HG03280 (cell line): ENCODE results near the gene RASAL2.
"Not testable (repeated sequence)": the region's sequence is repeated elsewhere in the genome, so short reads cannot be mapped to it uniquely, and the experiment has no call there.

Experiments used
- ATAC-seq: cut with Tn5 transposase; IDR thresholded peaks from one replicate; pipeline ENCODE4 v1.9.1; 2021; ENCODE audit warnings: mild to moderate bottlenecking, moderate library complexity; ENCODE audit not compliant: unreplicated experiment

The RASAL2 gene

DNA sequence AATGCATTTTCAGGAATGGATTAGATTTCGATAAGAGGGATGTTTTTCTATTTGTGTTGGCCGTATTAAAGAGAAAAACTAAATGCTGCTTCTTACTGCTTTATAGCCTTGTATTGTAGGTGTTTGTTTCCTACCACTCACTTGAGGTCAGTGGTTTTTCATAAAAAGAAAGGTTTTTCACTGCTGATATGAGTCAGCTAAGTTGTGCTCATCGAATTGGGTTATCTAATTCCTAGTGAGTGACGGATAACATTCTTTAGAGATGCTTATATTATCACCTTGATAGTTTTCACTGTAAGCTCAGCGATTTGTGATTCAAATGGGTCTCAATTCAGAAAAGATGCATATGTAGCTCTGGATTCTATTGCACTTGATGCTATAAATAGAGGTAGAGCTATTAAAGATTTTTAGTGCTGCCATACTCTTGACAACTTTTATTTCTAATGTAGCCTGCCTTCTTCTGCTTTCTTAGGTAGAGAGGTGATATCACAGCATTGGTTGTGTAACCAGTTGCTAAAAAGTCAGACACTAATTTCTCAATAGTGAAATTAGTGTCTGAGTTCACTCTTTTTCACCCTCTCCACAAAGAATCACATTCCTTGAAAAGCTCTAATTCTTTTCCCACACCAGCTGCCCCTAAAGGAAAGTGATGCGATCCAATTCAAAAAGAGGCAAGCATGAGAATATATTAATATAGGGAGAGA is 180.0 kb downstream of the RASAL2 start:
- ATAC-seq = no peak

DNA sequence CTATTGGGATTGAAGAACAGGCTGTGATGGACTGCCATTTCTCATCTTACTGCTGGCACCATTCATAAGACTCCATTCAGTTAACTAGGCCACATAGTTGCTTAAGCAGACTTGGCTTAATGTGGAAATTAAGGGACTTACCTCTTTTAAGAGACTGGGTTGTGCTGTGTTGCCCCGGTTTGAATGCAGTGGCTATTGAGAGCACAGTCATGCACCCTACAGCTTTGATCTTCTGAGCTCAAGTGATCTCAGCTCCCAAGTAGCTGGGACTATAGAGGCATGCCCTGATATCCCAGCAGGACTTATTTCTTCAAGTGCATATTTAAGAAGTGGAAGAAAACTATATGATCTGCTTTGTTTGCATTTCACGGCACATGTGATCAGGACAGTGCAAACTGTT is 181.1 kb downstream of the RASAL2 start:
- ATAC-seq = no peak

DNA sequence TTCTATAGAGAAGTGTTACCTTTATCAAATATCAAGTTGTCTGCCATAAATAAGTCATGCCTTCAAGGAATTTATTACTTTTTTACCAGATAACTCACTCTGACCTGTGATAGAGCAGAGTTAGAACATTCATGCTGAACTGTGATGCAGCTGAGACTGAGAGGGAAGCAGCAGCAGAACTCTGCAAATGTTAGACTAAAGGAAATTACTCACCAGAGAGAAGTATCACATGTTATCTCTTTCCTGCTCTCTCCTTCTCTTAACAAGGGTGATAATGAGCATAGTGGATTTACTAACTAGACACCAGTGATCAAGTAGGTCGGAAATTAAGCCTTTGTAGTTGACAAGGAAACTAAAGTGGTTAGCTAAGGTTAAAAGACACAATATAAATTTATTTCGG is 181.6 kb downstream of the RASAL2 start:
- ATAC-seq = no peak

DNA sequence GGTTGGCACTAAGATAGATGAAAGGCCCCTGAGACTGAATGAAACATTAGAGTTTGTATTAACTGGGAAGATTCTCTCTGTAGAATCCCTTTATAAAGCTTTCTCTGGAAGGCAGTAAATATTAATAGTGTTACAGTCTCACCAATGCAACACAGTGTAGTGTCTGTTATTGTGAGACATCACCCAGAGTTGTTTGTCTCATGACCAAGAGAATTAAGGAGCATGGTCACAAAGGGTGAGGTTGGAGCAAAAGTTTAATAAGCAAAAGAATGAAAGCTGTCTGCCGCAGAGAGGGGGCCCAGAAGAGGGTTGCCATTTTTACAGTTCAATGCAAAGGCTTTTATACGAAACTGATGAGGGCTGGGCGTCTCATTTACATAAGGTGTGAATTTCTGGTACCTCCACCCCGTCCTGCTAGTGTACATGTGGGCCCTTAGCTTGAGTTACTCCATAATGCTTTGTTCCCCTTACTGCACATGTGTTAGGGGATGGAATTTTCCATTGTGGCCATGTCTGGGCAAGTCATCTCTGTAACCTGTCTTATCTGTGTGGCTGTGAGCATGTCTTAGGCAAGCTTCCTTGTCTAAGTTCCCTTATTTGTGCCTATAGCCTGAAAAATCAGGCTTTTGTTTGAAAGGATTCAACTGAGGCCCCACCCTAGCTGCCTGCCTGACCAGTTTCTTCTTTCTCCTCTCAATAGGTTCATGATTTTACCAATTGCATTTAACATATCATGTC is 184.1 kb downstream of the RASAL2 start:
- ATAC-seq = no peak

DNA sequence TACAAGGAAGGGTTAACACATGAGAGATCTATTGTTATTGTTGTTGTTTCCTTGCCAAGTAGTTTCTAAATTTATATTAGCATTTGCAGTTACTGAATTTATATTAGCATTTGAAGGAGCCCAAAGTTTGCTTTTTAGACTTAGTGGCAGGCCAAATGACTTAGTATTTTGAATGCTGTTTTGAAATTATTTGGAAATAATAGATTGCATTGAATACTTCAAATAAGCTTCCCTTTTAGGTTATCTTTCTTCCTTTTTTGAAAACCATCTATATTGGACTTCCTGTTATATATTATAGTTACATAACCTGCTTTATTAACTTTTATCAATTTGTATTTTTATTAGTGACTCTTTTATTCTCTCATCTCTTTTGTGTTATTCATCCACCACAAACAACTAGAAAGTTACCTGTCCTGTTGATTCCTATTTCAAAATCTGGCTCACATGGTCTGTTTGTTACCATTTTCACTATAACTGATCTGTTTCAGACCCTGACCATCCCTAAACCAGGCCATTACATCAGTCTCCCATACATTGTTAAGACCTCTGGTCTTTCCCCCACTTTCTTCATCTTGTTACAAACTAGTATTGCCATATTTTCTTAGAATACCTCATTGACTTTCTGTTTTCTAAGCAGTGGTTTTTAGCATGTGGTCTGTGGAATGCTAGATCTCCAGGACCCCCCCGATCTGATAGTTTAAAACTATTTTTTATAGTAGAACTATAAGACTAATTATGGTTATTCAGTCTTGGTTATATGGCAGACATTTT is 185.2 kb downstream of the RASAL2 start:
- no peak for ATAC-seq

DNA sequence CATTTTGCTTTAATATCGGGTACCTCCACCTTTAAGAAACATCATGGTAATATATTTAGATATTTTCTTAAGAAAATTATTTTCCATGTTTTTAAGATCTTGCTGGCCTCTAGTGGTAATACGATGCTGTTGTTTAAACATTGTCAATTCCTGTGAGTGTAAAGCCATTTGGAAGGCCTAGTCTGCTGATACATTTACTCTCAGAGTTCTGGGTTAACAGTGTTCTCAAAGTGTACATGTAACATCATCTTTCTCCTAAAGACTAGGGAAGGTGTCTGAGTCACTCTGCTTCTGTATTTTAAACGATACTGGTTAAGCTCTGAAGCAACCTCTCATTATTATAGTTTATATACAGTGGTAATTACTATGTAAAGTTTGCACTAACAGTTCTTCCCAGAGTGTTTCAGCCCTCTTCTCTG is 189.1 kb downstream of the RASAL2 start:
- no peak for ATAC-seq

DNA sequence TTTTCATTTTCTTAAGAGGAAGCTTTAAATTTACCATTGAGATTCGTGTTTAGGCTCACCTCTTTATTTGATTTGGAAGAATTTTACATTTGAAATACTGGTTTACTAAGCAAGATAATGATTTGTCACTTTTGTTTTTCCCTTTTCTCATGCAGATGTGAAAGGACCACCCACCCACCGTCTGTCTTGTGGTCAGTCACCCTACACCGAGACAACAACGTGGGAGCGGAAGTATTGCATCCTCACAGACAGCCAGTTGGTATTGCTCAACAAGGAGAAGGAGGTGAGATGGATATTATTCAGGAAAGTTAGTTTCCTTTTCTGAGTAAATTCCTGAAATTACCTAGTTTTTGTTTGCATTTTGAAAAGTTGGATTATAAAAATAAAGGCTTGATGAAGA is 189.5 kb downstream of the RASAL2 start:
- ATAC-seq = no peak

DNA sequence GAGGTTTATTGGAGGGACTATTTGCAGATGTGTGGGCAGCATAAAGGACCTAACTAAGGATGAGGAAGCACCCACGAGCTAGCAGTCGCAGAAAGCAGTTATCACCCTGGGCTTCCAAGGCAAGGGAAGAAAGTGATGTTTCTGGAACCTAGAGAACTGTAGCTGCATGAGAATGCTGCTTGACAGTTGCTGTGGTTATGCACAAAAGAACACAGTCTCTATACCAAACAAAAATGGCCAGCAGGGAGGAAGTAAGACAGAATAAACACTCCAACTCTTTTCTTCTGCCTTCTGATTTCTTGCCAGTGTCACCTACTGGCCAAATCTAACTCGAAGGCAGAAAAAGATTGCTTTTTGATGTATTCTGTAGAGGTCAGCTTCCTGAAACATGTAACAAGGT is 190.2 kb downstream of the RASAL2 start:
- ATAC-seq = no peak

DNA sequence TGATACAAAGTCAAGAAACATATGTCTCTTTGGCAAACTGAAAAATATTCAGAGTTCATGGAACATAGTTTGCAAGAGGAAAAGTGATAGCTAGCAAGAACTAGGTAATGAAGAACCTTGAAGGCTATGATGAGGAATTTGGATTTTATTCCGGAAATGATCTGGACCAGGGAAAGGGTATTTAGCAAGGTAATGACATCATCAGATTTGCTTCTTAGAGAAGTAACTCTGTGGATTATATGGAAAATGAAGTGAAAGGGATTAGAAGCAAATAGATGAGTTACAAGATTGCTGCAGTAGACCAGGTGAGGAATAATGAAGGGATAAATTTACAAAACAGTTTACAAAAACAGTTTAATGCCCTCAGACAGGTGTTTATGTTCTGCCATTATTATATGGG is 197.3 kb downstream of the RASAL2 start:
- ATAC-seq = no peak

DNA sequence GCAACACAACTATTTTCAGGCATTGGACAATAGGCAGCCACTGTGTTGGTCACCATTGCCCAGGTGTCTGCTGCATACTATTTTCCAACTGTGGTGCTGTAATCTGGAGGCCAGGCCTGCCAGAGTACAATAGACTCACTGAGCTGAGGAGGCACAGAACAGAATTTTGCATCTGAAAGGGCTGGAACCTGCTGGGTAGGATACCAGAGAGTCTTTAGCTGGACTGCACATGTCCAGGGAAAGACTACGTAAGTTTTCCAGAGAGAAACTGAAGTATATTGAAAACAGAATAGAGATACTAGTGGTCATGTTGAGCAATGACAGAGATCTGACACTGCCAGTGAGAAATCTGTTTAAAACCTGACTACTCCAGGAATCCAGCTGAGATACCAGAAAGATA is 200.8 kb downstream of the RASAL2 start:
- no peak for ATAC-seq

DNA sequence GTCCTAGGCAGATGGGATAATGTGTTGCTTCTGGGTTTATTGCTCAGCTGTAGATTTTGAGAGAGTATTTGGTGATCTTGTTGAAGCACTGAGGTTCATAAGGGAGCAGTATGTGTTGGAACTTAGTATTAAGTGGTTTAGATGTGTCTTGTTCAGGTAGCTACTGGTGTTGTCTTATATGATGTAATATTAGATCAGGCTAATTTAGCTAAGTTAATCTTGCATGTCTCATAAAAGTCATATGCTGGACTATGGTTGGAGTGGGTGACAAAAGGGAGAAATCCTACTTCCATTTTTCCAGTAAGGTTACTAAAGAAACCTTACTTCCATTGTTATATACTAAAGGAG is 206.4 kb downstream of the RASAL2 start:
- no peak for ATAC-seq

DNA sequence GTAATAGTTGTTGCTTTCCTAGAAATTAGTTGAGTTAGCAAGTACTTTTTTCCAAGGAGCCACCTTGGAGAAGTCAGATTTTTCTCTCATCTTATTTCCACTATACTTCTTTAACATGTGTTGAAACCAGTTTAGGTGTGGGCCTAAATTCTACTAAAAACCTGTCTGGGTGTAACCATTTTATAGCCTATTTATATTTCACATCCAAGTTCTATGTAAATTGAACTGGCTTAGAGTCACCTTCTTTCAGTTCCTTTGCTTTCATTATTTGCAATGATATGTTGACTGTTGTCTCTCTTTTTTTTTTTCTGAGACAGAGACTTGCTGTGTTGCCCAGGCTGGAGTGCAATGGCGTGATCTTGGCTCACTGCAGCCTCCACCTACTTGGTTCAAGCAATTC is 207.2 kb downstream of the RASAL2 start:
- ATAC-seq = no peak

DNA sequence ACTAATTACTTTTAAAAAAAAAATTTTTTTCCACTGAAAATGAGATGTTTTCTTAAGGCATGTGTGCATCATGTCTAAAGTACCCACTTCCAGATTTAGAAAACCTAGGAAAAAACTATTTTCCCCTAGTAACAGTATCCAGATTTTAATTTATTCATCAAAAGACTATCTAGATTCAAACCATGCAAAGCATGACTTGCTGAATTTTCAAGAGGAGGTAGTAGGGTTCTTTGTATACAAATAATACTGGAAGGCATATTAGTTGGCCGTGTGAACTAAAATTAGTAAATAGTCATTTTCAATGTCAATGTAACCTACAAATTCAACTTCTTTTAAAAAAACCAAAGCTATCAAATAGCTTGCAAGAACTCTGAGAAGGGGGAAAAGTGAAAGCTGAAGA is 213.4 kb downstream of the RASAL2 start:
- ATAC-seq = no peak

DNA sequence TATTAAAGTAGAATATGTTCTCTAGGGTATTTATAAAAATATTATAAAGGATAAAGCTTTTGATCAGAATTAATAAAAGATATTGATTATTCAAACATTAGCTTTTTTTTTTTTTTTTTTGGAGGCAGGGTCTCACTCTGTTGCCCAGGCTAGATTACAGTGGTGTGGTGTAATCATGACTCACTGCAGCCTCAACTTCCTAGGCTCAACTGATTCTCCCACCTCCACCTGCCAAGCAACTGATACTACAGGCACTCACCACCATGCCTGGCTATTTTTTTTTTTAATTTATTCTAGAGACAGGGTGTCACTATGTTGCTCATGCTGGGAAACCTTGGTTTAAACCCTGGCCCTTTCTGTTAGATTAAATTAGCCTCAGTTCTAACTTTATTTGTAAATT is 214.5 kb downstream of the RASAL2 start:
- no peak for ATAC-seq

DNA sequence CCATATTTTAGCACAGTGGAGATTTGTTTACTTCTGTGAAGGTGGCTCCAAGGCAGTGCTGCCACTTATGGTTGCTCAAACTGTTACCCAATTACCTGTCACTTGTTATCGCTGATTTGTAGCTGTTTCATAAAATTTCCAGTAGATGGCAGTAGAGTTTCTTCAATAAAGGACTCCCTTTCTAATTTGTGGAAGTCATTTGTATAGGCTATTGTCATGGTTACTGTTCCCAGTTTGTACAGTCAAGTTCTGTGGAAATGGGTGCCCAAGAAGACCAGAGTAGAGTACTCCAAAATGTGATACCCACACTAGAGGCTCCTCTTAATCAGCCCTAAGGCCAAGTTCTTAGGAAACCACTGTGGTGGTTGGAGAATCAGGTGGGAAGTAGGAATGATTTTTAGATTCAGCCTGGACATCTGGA is 216.8 kb downstream of the RASAL2 start:
- no peak for ATAC-seq

DNA sequence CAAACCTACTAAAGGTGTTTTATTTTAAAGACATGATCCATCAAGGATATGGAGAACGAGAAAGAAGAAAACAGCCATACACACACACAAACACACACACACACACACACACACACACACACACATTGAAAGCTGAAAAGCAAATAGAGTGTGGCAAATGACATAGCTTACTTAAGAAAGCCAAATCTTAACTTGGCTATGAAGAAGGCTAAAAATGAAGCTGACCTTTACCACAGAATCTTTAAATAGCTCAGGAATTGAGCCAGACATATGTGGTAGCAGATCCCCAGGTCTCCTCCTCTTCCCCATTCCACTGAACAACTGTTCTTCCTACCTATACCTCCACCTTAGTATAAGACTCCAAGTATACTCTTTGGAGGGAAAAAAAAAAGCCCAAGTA is 217.3 kb downstream of the RASAL2 start:
- ATAC-seq = no peak

DNA sequence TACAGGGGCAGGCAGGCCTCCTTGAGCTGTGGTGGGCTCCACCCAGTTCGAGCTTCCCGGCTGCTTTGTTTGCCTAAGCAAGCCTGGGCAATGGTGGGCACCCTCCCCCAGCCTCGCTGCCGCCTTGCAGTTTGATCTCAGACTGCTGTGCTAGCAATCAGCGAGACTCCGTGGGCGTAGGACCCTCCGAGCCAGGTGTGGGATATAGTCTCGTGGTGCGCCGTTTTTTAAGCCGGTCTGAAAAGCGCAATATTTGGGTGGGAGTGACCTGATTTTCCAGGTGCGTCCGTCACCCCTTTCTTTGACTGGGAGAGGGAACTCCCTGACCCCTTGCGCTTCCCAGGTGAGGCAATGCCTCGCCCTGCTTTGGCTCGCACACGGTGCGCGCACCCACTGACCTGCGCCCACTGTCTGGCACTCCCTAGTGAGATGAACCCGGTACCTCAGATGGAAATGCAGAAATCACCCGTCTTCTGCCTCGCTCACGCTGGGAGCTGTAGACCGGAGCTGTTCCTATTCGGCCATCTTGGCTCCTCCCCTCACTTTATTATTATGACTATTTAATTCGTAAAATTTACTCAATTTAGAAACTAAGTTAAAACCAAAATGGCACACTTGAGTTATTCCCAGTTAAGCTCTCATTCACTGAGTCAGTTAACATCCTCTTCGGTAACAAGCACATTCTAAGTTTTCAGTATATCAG is 226.5 kb downstream of the RASAL2 start:
- ATAC-seq = not testable (repeated sequence)

DNA sequence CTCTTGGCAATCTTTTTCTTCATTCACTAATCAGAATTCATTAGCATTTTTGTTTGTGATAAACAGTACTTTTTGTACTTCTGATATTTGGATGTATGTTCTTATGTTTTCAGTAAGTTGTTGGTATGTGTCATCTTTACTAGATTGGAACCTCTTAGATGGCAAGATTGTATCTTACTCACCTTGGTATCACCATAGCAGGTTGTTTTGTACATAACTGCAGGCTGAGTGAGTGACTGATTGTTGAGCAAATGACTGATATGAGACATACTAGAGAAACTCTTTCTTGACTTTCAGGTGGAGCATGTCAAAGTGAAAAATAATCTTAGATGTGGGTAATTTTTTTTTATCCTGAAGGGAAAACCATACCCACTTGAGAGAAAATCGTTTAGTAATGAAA is 229.2 kb downstream of the RASAL2 start:
- no peak for ATAC-seq

DNA sequence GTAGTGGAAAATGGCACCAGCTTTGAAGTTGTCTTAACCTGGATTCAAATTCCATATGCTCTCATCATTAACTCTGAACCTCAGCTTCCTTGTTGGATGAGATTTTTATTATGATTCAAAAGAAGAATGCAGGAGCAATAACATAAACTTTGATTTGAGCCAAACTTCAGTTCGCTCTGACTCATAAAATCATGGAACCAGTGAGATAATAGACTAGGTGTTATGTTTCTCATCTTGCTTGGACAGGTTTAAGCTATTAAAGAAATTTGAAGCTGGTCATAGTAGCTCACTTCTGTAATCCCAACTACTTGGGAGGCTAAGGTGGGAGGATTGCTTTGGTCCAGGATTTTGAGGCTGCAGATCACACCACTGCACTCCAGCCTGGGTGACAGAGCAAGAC is 230.1 kb downstream of the RASAL2 start:
- ATAC-seq = no peak

DNA sequence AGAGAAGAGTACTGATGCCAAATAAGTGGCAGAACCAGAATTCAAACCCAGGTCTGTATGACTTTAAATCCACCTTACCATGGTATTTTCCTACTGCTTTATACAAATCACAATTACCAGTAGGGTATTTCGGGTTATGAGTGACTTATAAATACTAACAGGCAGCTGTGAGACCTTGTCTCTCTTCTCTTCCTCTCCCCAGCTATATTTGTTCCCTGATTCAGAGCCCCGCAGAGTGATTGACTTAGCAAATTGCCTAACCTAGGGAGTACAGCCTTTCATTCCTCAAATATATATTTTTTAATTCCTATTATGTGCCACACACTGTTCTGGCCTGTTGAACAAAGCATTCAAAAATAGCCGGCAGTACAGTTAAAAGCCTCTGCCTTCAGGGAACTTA is 234.8 kb downstream of the RASAL2 start:
- ATAC-seq = no peak

DNA sequence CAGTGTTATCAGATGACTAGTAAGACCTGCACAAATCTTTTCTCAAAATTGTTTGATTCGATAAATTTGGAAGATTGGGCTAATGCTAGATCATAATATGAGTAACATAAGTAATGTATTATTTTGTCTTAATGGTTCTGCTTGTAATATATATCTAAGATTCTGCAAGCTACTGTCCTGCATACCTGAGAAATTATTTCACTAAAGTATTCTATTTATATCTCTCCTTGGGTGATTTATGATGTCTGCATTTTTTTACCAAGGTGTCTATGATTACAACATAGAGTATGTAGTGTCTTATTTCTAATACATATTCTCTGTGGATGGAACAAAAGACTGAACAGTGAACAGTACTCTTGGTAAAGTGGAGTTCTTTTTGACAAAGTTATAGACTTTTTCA is 236.2 kb downstream of the RASAL2 start:
- ATAC-seq = no peak
